Forelimb muscle (tissue), 1 donor: Measurements from ENCODE around the gene THRA. TPM values are rescaled to one million over a fixed set of nuclear protein-coding genes. Genes with fewer than 3 reads are reported as not detected.
A peak's percentile ranks its signal among the peaks of the same experiment; 100 is the strongest.
"Not testable (repeated sequence)": the region's sequence is repeated elsewhere in the genome, so short reads cannot be mapped to it uniquely, and the experiment has no call there.

Source experiments
- DNase-seq: peaks from one replicate; pipeline ENCODE4 v3.0.0-alpha.2; 2013; ENCODE audit warnings: low read depth
- polyA plus RNA-seq: library from polyadenylated mRNA; unstranded; fragments of 120-200 nt; gene quantifications from one replicate; pipeline ENCODE4 v1.2.1, GENCODE V29; 2013; ENCODE audit not compliant: insufficient read length

Gene THRA
- polyA plus RNA-seq, 1 donor = 72.2 TPM

GRCh38 chr17:40112718-40113109 is 49.9 kb downstream of the THRA start:
- DNase-seq = no peak

GRCh38 chr17:40113110-40113906 is 50.5 kb downstream of the THRA start:
- peak; percentile 95 for DNase-seq

GRCh38 chr17:40113907-40114245 is 51.1 kb downstream of the THRA start:
- no peak for DNase-seq

- no peak for DNase-seq
Measured at GRCh38 chr17:40115101-40115436, 52.3 kb downstream of the THRA start.

- DNase-seq = no peak
Measured at GRCh38 chr17:40121181-40122135, 58.7 kb downstream of the THRA start, which contains the start of gene MSL1. Gene MSL1, plus strand, starts transcription at chr17:40121971. Its CDS starts 642 bp downstream, at chr17:40122613.

- no peak for DNase-seq
Measured at GRCh38 chr17:40122136-40122998, 59.6 kb downstream of the THRA start.

GRCh38 chr17:40122999-40123810 is 60.4 kb downstream of the THRA start:
- DNase-seq = no peak

- DNase-seq = no peak
Measured at GRCh38 chr17:40123811-40124114, 61.0 kb downstream of the THRA start.

- DNase-seq = no peak
Measured at GRCh38 chr17:40124279-40125141, 61.7 kb downstream of the THRA start.

- DNase-seq = no peak
Measured at GRCh38 chr17:40129498-40129897, 66.7 kb downstream of the THRA start.

- no peak for DNase-seq
Measured at GRCh38 chr17:40130352-40131042, 67.7 kb downstream of the THRA start.

- no peak for DNase-seq
Measured at GRCh38 chr17:40134184-40134583, 71.4 kb downstream of the THRA start.

GRCh38 chr17:40135817-40136216 is 73.1 kb downstream of the THRA start:
- no peak for DNase-seq

- DNase-seq = no peak
Measured at GRCh38 chr17:40139566-40140058, 76.8 kb downstream of the THRA start.

- not testable (repeated sequence) for DNase-seq
Measured at GRCh38 chr17:40143166-40143565, 80.4 kb downstream of the THRA start.
